HG03108 (cell line): Measurements from ENCODE around the gene PLXNA2.

Experiments
- ATAC-seq: cut with Tn5 transposase; IDR thresholded peaks from one replicate; pipeline ENCODE4 v1.9.1; 2021; ENCODE audit warnings: moderate library complexity; ENCODE audit not compliant: unreplicated experiment

Gene PLXNA2

DNA sequence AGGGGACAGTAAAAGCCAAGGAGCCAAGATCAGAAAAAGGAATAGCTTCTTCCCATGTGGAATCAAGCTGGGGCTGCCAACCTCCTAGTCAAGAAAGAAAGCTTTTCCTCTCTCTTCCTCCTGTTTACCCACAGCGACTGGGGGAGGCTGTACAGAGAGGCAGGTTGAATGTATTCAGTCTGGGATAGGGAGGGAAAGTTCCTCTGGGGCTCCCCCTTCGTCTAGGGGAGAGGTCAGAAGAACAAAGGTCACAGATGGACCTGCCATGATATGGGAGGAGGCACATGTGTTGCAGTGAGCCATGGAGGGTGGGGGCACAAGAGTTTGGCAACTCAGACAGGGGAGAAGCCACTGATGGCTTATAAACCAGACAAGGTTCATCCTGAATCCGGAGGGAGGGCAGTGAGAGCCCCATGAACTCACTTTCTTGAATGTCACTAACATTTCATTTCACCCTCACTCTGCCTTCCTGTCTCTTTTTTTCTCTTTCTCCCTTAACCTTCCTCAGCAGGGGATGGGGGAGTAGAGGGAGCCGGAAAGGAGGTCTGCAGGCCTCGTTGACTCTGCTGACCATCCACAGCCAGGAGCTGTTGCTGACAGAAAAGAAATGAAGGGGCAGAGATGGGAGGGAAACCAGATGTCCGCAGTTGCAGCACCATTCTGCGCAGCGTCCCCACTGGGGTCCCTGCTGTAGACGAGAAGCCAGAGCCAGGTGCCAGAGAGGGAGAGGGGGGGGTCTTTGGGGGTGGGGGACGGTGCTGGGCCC, 61.1 kb downstream of the PLXNA2 start:
- no peak for ATAC-seq

DNA sequence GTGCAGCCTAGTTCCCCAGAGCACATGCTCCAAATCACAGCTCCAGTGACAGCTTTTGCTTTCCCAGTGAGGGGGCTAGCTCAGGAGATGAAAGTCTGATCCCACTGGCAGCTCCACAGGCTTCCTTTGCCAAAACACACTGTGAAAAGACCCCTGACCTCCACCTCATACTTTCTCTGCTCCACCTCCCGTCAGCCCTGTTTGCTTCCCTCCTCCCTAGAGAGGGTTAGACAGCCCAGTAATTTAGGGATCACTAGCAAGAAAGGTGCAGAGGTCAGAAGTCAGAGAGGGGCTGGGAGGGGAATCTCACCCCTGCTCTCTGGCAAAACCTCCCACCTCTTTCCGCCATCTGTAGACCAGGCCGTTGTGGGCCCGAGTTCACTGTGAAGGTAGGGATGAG, 62.8 kb downstream of the PLXNA2 start:
- ATAC-seq: no peak

DNA sequence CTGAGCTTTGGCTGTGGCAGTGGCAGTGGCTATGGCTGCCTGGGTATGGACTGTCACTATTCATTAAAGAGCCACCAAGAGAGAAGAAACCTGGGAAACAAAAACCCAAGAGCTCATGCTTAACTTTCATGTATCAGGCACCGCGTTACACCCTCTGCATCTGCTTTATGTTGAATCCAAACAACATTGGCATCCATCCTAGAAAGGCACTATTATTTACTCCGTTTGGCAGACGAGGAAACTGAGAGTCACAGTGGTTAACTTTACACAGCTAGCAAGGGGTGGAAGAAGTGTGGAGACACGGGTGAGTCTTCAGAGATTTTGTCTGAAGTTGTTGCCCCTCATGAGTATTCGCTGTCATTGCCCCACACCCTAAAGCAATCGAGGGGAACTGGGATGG, 63.8 kb downstream of the PLXNA2 start:
- ATAC-seq: no peak

DNA sequence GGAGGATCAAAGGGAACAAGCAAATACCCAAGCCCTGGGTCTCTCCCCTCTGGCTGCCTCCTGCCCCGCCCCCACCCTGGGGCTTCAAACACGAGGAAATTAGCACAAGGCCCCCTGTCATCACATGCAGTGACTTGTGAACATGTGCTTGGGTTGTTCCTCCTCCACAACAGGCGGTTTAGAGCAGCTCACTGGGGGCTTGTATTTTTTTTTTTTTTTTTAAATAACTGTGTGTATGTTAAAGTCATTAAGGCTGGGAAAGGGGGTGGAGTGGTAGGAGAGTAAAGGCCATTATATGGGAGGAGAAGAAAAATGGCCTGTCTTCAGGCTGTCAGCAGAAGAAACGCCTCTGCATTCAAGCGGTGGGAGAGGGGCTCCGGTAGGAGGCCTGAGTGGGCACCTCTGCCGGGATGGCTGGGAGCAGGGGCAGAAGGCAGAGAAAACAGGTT, 64.2 kb downstream of the PLXNA2 start:
- ATAC-seq: no peak

DNA sequence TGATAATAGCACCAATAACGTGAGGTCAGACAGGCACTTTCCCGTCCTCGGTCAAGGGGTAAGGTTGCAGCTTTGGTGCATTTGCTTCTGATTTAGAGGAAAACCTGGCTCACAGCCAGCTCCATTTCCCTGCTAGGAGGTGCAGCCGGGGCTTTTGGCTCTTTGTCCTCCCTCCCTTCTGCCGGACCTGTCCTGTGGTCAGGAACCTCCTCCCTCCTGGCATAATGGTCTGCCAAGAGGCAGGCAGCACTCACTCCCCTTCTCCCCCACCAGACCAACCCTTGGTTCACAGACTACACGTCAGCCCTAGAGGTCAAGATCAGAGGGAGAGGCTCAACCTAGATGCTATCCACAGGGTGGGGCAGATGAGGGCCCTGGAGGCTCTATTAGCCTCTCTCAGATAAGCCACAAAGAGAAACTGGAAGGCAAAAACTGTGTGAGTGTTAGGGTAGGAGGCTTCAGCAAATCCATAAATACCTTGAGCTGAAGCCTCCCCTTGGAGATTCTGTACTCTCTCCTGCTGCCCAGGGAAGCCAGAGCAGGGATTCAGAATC, 64.8 kb downstream of the PLXNA2 start:
- ATAC-seq: no peak

DNA sequence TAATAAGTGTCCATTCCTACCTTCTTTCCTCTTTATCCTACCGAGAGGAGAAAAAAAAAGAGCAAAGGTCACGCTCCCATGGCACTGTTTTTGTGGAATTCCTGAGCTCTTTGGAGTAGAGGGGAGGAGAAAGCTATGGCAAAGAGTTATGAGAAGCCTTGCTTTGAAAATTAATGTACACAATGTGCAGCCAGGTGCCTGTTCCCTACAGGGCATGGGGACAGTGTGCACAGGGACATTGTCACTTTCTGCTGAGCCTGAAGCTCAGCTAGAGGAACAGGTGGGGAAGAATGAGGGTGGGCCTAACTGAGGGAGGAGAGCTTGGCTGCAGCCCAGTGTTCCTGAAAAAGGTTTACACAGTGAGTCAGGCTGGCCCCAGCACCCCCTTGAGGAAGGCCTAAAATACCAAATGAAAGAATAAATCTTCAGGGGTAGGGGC, 66.1 kb downstream of the PLXNA2 start:
- ATAC-seq: no peak

DNA sequence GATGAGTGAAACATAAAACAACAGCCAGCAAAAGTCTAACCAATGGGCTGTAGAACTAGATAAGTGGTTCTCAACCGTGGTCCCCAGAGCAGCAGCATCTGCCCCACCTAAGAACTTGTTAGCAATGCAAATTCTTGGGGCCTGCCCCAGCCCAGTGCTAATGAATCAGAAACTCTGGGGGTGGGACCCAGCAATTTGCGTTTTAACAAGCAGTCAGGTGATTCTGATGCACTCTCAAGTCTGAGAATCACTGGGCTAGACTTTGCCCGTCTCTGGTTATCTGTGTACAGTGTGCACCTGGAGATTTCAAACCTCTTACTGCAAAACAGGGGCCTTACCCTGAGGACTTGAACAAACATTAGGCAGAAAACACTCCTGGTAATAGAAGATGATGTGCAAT, 66.5 kb downstream of the PLXNA2 start:
- ATAC-seq: peak; percentile 65

DNA sequence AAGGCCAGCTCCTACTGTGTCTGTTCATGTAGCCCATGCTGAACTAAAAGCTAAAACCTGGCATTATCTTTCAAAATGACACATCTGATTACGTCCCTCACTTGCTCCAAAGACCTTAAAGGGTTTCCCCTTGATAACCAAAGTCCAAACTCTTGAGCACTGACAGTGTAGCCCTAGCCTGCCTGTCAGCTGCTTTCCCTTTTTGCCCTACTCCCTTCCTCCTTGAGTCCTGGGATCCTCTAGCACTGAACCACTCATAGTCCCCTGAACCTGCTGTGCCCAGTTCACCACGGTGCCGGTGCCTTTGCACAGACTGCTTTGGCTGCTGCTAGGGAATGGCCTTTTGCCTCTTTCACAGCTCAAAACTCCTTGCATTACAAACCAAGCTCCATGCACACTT, 67.5 kb downstream of the PLXNA2 start:
- no peak for ATAC-seq

DNA sequence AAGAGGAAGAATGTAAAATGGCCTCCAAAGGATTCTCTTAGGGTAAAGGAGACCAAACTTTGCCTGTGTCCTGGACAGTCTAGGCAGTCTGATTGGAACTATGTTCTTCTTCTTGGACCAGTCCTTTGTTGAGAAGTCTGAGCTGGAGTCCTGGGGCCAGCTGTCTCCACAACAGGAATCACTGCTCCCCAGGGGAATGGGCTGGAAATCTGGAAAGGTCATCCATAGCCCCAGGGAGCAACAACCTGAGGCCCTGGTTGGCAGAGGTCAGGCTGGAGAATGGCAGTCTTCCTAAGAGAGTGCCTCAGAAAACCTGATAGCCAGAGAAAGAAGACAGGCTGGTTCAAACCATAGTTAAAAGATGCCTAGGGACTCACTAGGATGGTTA, 68.7 kb downstream of the PLXNA2 start:
- ATAC-seq: no peak

DNA sequence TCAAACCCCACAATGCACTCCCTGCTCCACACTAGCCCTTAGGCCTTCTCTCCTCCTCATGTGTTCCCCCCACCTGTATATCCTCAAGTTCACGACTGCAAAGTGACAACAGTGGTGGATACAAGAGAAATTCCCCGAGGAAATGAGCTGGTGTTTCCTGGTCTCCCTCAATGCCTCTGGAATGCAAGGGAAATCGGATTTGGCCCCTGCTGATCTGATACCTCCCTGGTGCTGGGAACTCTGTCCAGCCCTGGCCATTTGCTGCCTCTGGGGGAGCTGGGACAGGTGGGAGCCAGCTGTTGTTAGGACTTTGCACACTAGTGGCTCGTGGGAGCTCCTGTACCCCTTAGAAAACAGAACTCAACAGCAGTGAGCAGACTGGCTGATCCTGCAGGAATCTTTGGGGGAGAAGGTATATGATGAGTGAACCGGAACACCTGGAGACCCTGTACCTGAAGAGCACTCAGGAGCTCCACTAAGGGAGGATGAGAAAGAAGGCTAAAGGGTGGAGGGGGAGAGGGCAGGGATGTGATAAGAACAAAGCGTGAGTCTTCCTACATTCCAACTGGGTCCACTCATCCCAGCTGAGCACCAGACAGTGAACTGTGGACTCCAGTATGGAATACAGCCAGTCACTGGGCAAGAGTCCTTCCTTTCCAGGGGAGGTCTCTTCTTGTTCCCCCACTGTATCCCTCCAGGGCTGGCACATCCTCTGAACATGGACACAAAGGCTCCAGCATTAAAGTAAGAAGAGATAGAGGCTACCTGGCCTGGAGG, 69.3 kb downstream of the PLXNA2 start:
- ATAC-seq: no peak

DNA sequence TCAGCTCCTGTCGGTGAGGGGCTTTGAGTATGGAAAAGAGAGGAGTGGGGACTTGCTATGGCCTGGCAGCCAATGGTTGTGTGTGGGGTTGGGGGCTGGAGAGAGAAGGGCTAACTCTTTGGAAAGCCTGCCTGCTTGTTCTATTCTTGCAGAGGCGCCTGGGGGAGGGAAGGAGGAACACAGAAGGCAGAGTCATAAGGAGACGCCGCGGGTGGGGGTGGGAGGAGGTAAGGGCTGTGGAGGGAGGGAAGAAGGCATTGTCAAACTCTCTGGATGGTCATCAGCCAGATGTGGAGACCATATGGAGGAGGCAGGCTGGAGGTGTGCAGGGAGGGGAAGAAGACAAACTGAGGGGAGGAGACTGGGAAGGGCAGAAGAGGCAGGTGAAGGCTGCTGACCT, 70.0 kb downstream of the PLXNA2 start:
- ATAC-seq: no peak

DNA sequence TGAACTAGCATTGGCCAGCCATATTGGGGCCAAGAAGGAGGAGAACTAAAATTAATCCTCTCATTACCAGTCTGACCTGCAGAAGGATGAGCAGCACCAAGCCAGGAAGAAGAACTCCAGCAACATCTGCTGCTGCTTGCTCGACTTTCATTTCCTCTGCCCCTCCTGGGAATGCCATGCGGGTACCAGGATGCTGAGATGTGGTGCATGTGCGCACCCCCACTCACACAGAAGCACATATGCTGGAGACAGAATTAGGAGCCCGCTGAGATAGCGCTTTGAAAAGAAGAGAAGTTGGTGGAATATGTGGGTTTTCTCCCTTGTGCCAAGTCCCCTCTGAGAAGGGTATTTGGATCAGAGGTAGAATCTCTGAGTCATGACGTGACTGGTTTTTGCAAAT, 70.4 kb downstream of the PLXNA2 start:
- ATAC-seq: no peak

DNA sequence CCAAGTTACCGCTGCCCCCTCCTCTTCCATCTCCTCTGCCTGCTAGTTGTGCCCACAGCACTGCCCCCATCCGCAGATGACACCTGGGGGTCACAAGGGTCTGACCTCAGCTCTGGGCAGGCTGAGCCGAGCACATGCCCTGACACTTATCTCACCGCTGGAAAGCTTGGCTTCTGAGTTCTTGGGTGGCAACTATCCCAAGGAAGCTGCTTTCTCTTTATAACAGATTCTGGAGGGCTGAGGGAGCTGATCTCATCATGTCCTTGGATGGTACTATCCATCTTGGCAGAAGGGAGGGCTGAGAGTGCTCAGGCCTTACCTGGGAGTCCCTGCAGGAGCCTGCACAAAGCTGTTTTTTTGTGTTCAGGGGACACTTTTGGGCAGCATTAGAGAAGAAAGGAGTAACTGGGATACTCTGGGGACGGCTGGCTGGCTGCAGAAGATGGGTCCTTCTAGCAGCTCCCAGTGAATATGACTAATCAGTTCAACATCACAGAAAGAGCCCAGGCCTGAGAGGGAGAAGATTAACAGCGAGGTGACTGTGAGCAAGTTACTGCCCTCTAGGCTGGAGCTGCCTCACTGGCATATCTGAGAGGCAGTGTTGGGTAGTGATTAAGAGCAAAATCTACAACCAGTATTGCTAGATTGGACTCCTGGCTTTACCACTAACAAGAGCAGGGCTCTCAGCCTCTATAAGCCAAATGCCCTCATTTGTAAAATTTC, 71.6 kb downstream of the PLXNA2 start:
- ATAC-seq: no peak

DNA sequence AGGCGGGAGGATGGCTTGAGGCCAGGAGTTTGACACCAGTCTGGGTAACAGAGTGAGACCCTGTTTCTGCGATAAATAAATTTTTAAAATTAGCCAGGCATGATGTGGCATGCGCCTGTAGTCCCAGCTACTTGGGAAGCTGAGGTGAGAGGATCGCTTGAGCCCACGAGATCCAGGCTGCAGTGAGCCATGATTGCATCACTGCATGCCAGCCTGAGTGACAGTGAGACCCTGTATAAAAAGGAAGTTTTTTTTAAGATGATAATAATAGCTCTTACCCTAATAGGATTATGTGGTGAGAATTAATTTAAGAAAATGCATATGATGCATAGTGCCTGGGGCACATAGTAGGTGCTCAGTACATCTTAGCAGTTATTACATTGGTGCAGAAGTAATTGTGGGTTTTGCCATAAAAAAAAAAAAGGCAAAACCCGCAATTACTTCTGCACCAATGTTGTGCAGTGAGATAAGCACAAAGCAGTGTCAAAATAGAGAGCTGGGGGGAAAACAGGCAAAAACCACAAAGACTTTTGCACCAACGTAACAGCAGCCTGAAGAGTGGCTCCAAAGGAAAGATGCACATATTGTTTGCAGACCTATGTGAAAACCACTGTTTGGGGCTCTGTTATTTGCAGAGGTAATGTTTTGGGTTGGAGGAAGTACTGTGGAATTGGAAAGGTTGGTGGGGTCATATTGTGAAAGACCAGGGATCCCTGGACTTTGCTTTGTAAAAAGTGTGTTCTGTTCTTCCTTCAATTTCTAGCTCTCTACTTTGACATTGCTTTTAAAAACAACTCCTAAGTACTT, 72.4 kb downstream of the PLXNA2 start:
- no peak for ATAC-seq

DNA sequence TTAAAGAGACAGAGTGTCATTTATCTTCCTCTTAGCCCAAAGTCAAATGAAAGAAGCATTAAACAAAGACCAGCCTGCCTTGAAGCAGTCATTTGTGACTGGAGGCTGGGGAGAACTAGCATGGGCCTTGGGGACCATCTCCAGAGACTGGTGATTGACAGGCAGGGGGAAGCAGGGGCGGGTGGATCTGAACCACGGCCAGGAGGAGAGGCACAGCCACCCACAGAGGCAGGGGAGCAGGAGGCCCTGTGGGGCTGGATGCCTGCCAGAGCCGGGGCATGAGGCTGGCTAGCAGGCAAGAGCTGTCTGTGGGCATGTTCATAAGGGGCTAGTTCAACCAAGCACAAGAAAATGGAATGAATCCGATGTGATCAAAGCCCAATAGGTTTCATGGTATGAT, 73.9 kb downstream of the PLXNA2 start:
- no peak for ATAC-seq

DNA sequence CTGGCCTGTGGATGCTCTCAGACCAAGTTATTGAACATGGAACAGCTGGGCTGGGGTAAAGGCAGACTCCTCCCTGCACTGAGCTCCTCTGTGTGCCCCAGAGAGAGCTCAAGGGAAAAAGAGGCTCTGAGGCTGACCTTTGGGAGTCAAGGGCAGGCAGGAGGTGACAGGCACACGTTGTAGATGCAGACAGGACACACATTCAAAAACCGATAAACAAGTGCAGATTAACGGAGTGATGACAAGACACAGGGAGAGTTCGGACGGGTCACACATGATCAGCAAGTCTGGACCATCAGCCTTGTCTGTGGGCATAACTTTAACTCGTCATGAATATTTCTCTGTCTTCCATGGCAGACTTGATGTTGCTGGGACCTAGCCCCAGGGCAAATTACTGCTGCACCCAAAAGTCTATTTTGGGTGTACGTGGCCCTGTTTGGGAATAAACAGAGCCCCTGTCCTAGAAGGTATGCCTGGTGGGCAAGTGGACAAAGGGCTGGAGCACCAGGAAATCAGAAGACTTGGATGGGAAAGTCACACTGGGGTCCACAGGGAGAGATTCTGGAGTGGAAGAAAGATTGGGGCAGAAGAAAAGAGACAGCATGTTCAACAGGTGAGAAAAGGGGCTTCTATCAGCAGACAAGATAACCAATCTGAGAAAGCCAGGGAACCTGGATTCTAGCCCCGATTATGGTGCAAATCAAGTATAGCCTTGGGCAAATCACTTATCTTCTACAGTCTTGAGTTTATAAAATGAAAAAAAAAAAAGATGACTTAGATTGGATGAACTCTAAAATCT, 74.9 kb downstream of the PLXNA2 start:
- ATAC-seq: no peak

DNA sequence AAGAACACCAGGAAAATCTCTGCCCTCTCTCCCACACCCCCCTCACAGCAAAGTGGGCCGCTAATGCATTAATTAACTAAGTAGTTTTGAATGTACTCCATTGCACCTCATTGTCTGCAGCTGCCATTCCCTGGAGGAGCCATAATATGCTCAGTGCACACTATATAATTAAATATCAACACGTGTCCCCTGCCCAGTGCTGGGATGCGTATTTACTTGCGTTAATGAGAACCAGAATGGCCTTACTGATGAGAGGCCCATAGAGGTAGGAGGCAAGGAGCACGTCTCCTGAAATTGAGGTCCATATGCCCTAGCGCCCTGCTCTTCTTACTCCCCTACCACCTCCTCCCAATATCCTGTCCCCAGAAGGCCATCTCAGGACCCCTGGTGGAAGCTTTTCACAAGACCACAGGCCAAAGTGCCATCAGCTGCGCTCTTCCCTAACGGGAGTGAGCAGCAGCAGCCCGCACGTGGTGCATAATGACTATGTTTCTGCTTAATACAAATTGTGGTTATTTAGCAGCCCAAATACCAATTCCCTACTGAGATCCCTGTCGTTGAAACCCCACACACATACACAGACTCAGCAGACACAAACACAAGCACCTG, 76.8 kb downstream of the PLXNA2 start:
- no peak for ATAC-seq

DNA sequence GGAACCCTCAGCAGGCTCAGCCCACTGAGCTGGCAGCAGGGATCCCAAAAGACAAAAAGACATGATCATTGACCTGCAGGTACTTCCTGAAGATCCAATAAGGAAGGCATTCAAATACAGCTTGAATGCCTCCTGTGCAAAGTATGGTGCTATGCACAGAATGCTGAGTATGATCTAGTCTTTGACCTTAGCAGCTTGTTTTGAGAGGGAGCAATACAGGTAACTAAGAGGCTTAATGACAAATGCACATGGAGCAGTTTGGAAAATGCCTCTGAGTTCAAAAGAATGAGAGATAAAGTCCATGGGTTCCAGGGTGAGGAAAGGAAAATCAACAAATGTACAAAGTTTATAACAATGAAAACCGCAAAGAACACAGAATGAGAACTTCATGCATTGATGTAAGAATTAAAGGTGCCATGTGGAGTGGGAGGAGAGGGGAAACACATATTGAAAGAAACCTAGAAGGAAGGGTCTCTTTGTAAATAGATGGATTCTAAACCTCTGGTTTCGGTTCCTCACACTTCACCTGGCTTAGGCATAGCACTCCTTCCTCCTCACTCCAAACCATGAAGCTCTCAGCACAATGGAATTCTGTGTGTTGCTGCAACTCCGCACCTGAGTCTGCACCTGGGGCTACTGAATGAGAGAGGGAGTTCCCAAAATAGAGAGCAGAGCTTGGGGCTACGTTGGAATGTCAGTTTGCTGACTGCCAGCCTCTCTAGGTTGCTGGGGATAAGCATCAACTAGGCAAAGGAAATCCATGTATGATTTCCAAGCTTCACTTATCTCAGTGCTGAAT, 77.6 kb downstream of the PLXNA2 start:
- ATAC-seq: no peak

DNA sequence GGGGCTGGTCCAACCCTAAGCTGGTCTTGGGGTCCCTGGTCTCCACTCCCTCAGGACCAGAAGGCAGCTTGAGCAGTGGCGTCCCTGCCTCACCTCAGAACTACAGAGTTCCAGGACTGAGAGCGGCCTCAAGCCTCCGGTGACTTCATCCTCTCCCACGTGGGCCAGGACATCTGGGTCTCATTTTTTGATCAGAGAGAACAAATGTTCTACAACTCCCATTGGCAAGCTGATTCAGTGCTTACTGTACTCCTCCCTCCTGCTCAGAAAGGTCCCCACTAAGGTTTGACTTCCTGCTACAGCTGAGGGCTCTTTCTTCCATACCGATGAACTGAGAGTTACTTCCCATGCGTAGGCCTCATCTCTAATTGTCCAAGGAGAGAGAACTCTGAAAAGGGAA, 78.5 kb downstream of the PLXNA2 start:
- no peak for ATAC-seq
